ENCODE data around the gene STX17. TPM values are rescaled to one million over a fixed set of nuclear protein-coding genes. Genes with fewer than 3 reads are reported as not detected.

STX17 gene
- total and polyA plus RNA-seq, 2 of the 13 experiments (the other 11 are each of a cell fraction or from before 2014, with no cell fraction given): 8.3 to 25.7 TPM

GRCh38 chr9:99954819-99955218 lies 48.4 kb downstream of the STX17 start:
- no peaks in the 10 kb centered on the region for H4K20me1 ChIP-seq (ENCODE audit: insufficient read depth, low read length)
- 100% methylated on average over 1 of the region's 1 CpG for WGBS (ENCODE audit: low lambda C conversion rate)
- intact Hi-C loops (cut with micrococcal nuclease; ENCODE audit: unreplicated experiment): no loop called here

GRCh38 chr9:99955606-99956005 lies 49.2 kb downstream of the STX17 start:
- no peak overlapping the region for H3K9ac ChIP-seq (ENCODE audit: insufficient read depth, low read depth, low read length)
- H4K20me1 ChIP-seq (ENCODE audit: insufficient read depth, low read length): no peaks in the 10 kb centered on the region
- H3K36me3 ChIP-seq (replicated peaks in 1 of 2; ENCODE audit: control insufficient read depth in 1 of 2, insufficient read depth in 2 of 2, low read length in 2 of 2): peaks cover 0 to 16% of the 10 kb centered on the region in 2 experiments; a peak in 2 of 5 replicates
- no peak overlapping the region for H3K27ac ChIP-seq (ENCODE audit: extremely low read length, insufficient read depth, low read length)
- H3K4me1 ChIP-seq (ENCODE audit: insufficient read depth, low read length): no peaks in the 10 kb centered on the region
- no peaks in the 10 kb centered on the region for H3K79me2 ChIP-seq (ENCODE audit: insufficient read depth, low read length)
- H2AFZ ChIP-seq (ENCODE audit: low read length): no peak overlapping the region
- no peaks in the 10 kb centered on the region for H3K27me3 ChIP-seq (ENCODE audit: control insufficient read depth in 1 of 2, insufficient read depth in 2 of 2, low read length in 2 of 2)
- H3K4me3 ChIP-seq (replicated peaks in 1 of 3; ENCODE audit: insufficient read depth in 1 of 3, low read depth in 2 of 3, low read length in 3 of 3): no peak overlapping the region
- no TSS peak for BruUV-seq (replicated peaks)
- ChIA-PET CTCF (ENCODE audit: low intra/inter-chr PET ratio, low total read pairs) (no interaction called here), POLR2A (no interaction called here)
- H3K9me3 ChIP-seq (ENCODE audit: low read length): no peaks in the 10 kb centered on the region
- in situ Hi-C loops (cut with HindIII; ENCODE audit: extremely low pct_ligation_motif_present, low pct_unique_long_range_greater_than_20kb) (no loop called here), intact Hi-C loops (cut with micrococcal nuclease; ENCODE audit: unreplicated experiment) (no loop called here)
- no peak overlapping the region for H3K4me2 ChIP-seq (ENCODE audit: low read depth, low read length)
- ATAC-seq (no peak), FAIRE-seq (no peak), DNase-seq (ENCODE audit: low spot score) (no peak)
- 82% methylated on average over 4 of the region's 4 CpGs for WGBS (ENCODE audit: low lambda C conversion rate)
- TF ChIP-seq ZNF607 (CRISPR knock-in tag; IDR thresholded peaks at IDR 0.05; ENCODE audit: borderline replicate concordance) (no peak), ETV6 (CRISPR knock-in tag; conservative IDR thresholded peaks at IDR 0.05) (no peak), NFYC (CRISPR knock-in tag; IDR thresholded peaks at IDR 0.05) (no peak), HIVEP1 (CRISPR knock-in tag; IDR thresholded peaks at IDR 0.05) (no peak), STAT6 (CRISPR knock-in tag; IDR thresholded peaks at IDR 0.05; ENCODE audit: borderline replicate concordance) (no peak), ZNF337 (CRISPR knock-in tag; IDR thresholded peaks at IDR 0.05; ENCODE audit: borderline replicate concordance, low read depth) (no peak), ZBTB33 (CRISPR knock-in tag; IDR thresholded peaks at IDR 0.05) (no peak), SETDB1 (CRISPR knock-in tag; IDR thresholded peaks at IDR 0.05; ENCODE audit: borderline replicate concordance) (no peak), AGO2 (optimal IDR thresholded peaks at IDR 0.05; ENCODE audit: low read depth, low read length) (no peak), YY1 (IDR thresholded peaks at IDR 0.05; ENCODE audit: insufficient read depth, insufficient replicate concordance, low read depth, low read length) (no peak), ZSCAN25 (CRISPR knock-in tag; IDR thresholded peaks at IDR 0.05) (no peak)

More at GRCh38 chr9:99954819-99955218, 48.4 kb downstream of the STX17 start:
- FAIRE-seq (no peak), DNase-seq (ENCODE audit: low spot score) (no peak), ATAC-seq (no peak)
- Histone ChIP-seq H3K4me2 (ENCODE audit: low read depth, low read length) (no peak overlapping the region), H2AFZ (ENCODE audit: low read length) (no peak overlapping the region), H3K4me1 (ENCODE audit: insufficient read depth, low read length) (no peaks in the 10 kb centered on the region), H3K9me3 (ENCODE audit: low read length) (no peaks in the 10 kb centered on the region), H3K4me3 (replicated peaks in 1 of 3; ENCODE audit: insufficient read depth in 1 of 3, low read depth in 2 of 3, low read length in 3 of 3) (no peak overlapping the region), H3K36me3 (replicated peaks in 1 of 2; ENCODE audit: control insufficient read depth in 1 of 2, insufficient read depth in 2 of 2, low read length in 2 of 2) (peaks cover 0 to 16% of the 10 kb centered on the region in 2 experiments; a peak in 2 of 5 replicates), H3K27me3 (ENCODE audit: control insufficient read depth in 1 of 2, insufficient read depth in 2 of 2, low read length in 2 of 2) (no peaks in the 10 kb centered on the region), H3K27ac (ENCODE audit: extremely low read length, insufficient read depth, low read length) (no peak overlapping the region), H3K9ac (ENCODE audit: insufficient read depth, low read depth, low read length) (no peak overlapping the region), H3K79me2 (ENCODE audit: insufficient read depth, low read length) (no peaks in the 10 kb centered on the region)
- no TSS peak for BruUV-seq (replicated peaks)
- in situ Hi-C loops (cut with HindIII; ENCODE audit: extremely low pct_ligation_motif_present, low pct_unique_long_range_greater_than_20kb): no loop called here
- POLR2A ChIA-PET: no interaction called here
- CTCF ChIA-PET (ENCODE audit: low intra/inter-chr PET ratio, low total read pairs): no interaction called here
- no peak for TF ChIP-seq ZMYM4 (CRISPR knock-in tag; IDR thresholded peaks at IDR 0.05)
- no peak for TF ChIP-seq ZNF83 (CRISPR knock-in tag; IDR thresholded peaks at IDR 0.05; ENCODE audit: borderline replicate concordance)
- TF ChIP-seq ZBTB8A (CRISPR knock-in tag; IDR thresholded peaks at IDR 0.05; ENCODE audit: borderline replicate concordance, low read depth): no peak
- no peak for TF ChIP-seq YEATS2 (CRISPR knock-in tag; IDR thresholded peaks at IDR 0.05; ENCODE audit: borderline replicate concordance)
- TF ChIP-seq TBP (CRISPR knock-in tag; IDR thresholded peaks at IDR 0.05): no peak
- no peak for TF ChIP-seq ZNF230 (CRISPR knock-in tag; IDR thresholded peaks at IDR 0.05)
- TF ChIP-seq ZNF776 (CRISPR knock-in tag; IDR thresholded peaks at IDR 0.05): no peak
- TF ChIP-seq ZNF30 (CRISPR knock-in tag; IDR thresholded peaks at IDR 0.05): no peak
- no peak for TF ChIP-seq SETDB1 (CRISPR knock-in tag; IDR thresholded peaks at IDR 0.05; ENCODE audit: borderline replicate concordance)
- TF ChIP-seq ZNF383 (CRISPR knock-in tag; IDR thresholded peaks at IDR 0.05; ENCODE audit: borderline replicate concordance): no peak
- no peak for TF ChIP-seq ZNF660 (CRISPR knock-in tag; IDR thresholded peaks at IDR 0.05; ENCODE audit: borderline replicate concordance, low read depth)

All from HepG2 (cell line).